ENCODE data around the gene CEP131.

The CEP131 gene

GRCh38 chr17:81143717-81144422 is 78.9 kb downstream of the CEP131 start:
- DNase-seq: no peak

GRCh38 chr17:81143200-81143527 is 79.6 kb downstream of the CEP131 start:
- no peak for DNase-seq

- DNase-seq: no peak
These were observed 80.2 kb downstream of the CEP131 start for GRCh38 chr17:81142301-81143199.

GRCh38 chr17:81140695-81141094 is 82.1 kb downstream of the CEP131 start:
- no peak for DNase-seq

- DNase-seq: no peak
These were observed 82.7 kb downstream of the CEP131 start for GRCh38 chr17:81140018-81140417.

Measured in NCI-H526 treated with DMSO at 0.1 percent for 48 hours (cell line).